GM21786 (cell line): Measurements from ENCODE around the gene NPTXR.

Source experiments
- ATAC-seq: cut with Tn5 transposase; IDR thresholded peaks from one replicate; pipeline ENCODE4 v1.9.1; 2021; ENCODE audit not compliant: unreplicated experiment

The NPTXR gene

DNA sequence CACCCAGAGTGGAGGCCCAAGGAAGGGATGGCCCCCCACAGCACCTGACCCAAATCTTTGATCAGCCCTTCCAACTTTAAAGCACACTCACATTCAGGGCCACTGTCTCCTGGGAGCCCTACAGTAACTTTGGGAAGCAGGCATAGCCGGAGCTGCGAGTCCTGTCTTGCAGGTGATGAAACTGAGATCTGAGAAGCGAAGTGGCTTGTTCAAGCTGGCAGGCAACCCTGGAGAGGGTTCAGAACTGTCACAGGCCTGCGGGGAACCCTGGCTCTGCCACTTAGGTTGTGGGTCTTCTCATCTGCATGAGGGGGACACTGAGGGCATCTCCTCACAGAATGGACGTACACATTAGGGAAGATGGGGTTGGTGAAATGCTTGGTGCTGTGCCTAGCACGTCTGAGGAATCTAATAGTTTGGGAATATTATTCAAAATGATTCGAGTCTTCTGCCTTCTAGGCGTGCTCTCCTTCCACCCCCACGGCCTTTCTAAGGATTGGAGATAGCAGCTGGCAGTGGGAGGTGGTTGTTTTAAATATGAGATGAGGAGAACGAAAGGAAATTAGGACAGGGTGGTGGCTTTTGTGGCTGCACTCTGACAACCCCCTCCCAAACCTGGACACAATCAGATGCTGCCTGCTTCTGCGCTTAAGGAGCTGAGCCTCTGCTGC, 69.2 kb downstream of the NPTXR start:
- no peak for ATAC-seq

DNA sequence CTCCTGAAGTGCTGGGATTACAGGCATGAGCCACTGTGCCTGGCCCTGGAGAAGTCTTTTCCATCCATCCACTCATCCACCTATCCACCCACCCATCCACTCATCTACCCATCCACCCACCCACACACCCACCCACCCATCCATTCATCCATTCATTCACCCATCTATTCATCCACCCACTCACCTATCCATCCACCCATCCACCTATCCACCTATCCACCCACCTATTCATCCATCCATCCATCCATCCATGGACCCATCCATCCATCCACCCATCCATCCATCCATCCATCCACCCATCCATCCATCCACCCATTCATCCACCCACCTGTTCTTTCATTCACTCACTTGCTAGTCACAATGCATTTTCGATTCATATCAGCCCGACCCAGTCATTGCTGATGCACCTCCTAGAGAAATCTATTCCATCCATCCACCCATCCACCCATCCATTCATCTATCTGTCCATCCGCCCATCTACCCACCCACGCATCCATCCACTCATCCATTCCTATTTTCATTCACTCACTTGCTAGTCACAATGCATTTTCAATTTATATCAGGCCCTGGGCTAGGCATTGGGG, 70.4 kb downstream of the NPTXR start:
- ATAC-seq: no peak

DNA sequence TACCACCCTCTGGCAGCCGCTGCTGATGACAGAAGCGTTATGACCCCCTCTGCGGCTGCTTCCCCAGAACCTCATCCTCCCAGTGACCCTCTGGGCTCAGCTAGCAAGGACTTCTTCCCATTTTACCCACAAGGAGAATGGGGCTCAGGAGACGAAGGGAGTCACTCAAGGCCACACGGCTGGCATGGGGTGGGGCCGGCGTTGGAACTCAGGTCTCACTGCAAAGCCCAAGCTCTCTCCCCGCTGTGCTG, 71.3 kb downstream of the NPTXR start:
- ATAC-seq: no peak

DNA sequence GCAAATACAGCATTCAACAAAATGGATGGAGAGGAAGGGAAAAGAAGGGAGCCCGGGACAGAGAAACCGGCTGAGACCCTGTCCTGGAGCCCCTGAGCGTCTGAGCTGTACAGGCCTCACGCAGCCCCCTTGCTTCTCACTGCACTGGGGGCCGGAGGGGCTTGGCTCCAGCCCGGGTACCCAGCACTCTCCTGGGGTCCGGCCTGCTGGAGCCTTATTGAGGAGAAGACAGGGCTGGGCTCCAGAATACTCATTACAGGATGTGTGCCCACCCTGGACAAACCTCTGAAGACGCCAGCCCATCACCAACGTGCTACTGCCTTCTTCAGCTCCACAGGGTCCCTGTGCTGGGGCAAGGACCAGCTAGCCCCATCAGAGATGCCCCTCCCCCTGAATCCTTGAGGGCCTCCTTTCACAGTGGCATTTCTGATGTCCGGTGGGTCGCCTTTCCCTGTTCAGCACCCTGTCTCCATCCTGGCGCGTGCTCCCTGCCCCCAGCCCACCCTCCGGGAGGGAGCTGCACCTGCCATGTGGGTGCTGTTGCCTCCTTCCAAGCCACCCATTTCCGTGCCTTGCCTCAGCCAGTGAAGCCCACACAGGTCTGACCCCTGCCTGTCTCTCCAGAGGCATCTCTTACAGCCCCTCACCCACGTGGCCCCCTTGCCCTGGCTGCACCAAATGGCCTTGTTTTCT, 73.4 kb downstream of the NPTXR start:
- no peak for ATAC-seq
